Activated B cell treated with CpG ODN at 0.5 μM for 24 hours (primary cell): ENCODE measurements around the gene TMEM179B. TPM values are rescaled to one million over a fixed set of nuclear protein-coding genes. Genes with fewer than 3 reads are reported as not detected.

Experiments
- ATAC-seq: fragments of 200-7000 bp; cut with Tn5 transposase; one replicate; pipeline ENCODE4 v1.10.0; 2021; ENCODE audit warnings: low read depth, mild to moderate bottlenecking, moderate library complexity
- CTCF ChIA-PET: fragments of 350-600 bp; sonication (Branson Sonifier 250); formaldehyde crosslinking; loops from one replicate; lab custom pipeline; 2021; ENCODE audit warnings: antibody characterized with exemption; lab: Charles Lee
- POLR2A ChIA-PET: fragments of 350-600 bp; sonication (Branson Sonifier 250); formaldehyde crosslinking; loops from one replicate; lab custom pipeline; 2021; ENCODE audit warnings: antibody characterized with exemption; lab: Charles Lee
- DNase-seq: peaks from one replicate; pipeline ENCODE4 v3.0.0; 2022
- H3K27ac Mint-ChIP-seq: one replicate; pipeline ENCODE4 v1.8.0; 2020; ENCODE audit warnings: mixed read lengths
- H3K27me3 Mint-ChIP-seq: one replicate; pipeline ENCODE4 v1.8.0; 2021; ENCODE audit warnings: mixed read lengths
- H3K36me3 Mint-ChIP-seq: one replicate; pipeline ENCODE4 v1.8.0; 2021; ENCODE audit warnings: low read depth, mixed read lengths
- H3K4me1 Mint-ChIP-seq: one replicate; pipeline ENCODE4 v1.8.0; 2021; ENCODE audit warnings: mixed read lengths
- H3K4me3 Mint-ChIP-seq: one replicate; pipeline ENCODE4 v1.8.0; 2020; ENCODE audit warnings: mild to moderate bottlenecking, mixed read lengths
- H3K9me3 Mint-ChIP-seq: one replicate; pipeline ENCODE4 v1.8.0; 2020; ENCODE audit warnings: mixed read lengths
- intact Hi-C: fragments of 100-400 bp; cut with micrococcal nuclease; formaldehyde crosslinking; loops from one replicate; pipeline ENCODE4 v1.15.1; 2024
- total RNA-seq: library from RNA; stranded (reverse); gene quantifications from 2 replicates; pipeline ENCODE4 v1.2.3, GENCODE V29; 2022
- TF ChIP-seq, protein P1 (sequence below): fragments of 200-600 bp; IDR thresholded peaks from one replicate; pipeline ENCODE4 v1.8.0; 2022; ENCODE audit warnings: antibody characterized with exemption, mild to moderate bottlenecking

Gene TMEM179B
- total RNA-seq, 1 donor from 2014 or later: 47.7 TPM

DNA sequence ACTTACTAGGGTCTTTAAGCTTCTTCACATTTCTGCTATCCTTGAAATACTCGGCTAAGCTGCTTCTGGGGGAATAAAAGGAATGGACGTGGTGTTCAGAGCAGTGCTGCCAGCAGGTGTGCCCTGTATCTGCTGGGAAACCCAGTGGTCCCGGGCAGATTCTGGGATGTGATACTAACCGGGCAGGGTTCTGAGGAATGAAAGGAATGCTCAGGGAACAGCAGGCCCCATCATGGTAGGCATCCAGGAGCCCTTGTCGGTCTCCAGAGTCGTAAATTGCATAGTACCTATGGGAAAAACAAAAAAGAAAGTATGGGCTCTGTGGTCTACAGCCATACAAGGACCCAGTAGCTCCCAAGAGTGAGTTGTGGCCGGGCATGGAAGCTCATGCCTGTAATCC, 9.1 kb downstream of the TMEM179B start:
- no peak overlapping the region for H3K27ac Mint-ChIP-seq
- POLR2A ChIA-PET: interaction anchor here (0.6 to 2.5 kb wide), 10 partner anchors 9 to 1185 kb away, joined by 3 to 16 read pairs (median 4); partner anchors contain the start of genes NXF1, STX5, TEX54 and TMEM179B

GRCh38 chr11:62799486-62799885, 12.3 kb downstream of the TMEM179B start:
- DNase-seq (no peak), ATAC-seq (no peak)
- intact Hi-C loops: no loop called here
- POLR2A ChIA-PET: interaction anchor here (0.6 to 3.4 kb wide), 3 partner anchors 41 to 91 kb away, joined by 4 to 23 read pairs (median 4); partner anchors contain the start of genes HNRNPUL2 and WDR74
- H3K36me3 Mint-ChIP-seq: peaks cover 87% of the 10 kb centered on the region
- H3K27me3 Mint-ChIP-seq: no peaks in the 10 kb centered on the region
- CTCF ChIA-PET: no interaction called here
- TF ChIP-seq, protein P1, sequence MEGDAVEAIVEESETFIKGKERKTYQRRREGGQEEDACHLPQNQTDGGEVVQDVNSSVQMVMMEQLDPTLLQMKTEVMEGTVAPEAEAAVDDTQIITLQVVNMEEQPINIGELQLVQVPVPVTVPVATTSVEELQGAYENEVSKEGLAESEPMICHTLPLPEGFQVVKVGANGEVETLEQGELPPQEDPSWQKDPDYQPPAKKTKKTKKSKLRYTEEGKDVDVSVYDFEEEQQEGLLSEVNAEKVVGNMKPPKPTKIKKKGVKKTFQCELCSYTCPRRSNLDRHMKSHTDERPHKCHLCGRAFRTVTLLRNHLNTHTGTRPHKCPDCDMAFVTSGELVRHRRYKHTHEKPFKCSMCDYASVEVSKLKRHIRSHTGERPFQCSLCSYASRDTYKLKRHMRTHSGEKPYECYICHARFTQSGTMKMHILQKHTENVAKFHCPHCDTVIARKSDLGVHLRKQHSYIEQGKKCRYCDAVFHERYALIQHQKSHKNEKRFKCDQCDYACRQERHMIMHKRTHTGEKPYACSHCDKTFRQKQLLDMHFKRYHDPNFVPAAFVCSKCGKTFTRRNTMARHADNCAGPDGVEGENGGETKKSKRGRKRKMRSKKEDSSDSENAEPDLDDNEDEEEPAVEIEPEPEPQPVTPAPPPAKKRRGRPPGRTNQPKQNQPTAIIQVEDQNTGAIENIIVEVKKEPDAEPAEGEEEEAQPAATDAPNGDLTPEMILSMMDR: no peak
- no peak overlapping the region for H3K4me3 Mint-ChIP-seq
- no peak overlapping the region for H3K27ac Mint-ChIP-seq
- no peaks in the 10 kb centered on the region for H3K9me3 Mint-ChIP-seq
- peaks cover 19% of the 10 kb centered on the region for H3K4me1 Mint-ChIP-seq

More for the DNA sequence above, 9.1 kb downstream of the TMEM179B start:
- H3K4me3 Mint-ChIP-seq: no peak overlapping the region
- peaks cover 11% of the 10 kb centered on the region for H3K4me1 Mint-ChIP-seq
- CTCF ChIA-PET: interaction anchor here (2.4 kb wide), 1 partner anchor 10 kb away, joined by 7 read pairs; no protein-coding TSS in a partner anchor
- TF ChIP-seq, protein P1: no peak
- no peak for ATAC-seq
- peaks cover 82% of the 10 kb centered on the region for H3K36me3 Mint-ChIP-seq
- no peak for DNase-seq
- H3K9me3 Mint-ChIP-seq: no peaks in the 10 kb centered on the region
- H3K27me3 Mint-ChIP-seq: no peaks in the 10 kb centered on the region
- intact Hi-C loops: no loop called here

GRCh38 chr11:62801071-62801470, 13.9 kb downstream of the TMEM179B start:
- TF ChIP-seq, protein P1: no peak
- CTCF ChIA-PET: interaction anchor here (1.2 kb wide), 1 partner anchor 15 kb away, joined by 4 read pairs; no protein-coding TSS in a partner anchor
- H3K36me3 Mint-ChIP-seq: peaks cover 76% of the 10 kb centered on the region
- no peak for ATAC-seq
- H3K4me1 Mint-ChIP-seq: peaks cover 28% of the 10 kb centered on the region
- POLR2A ChIA-PET: interaction anchor here (0.5 to 3.4 kb wide), 15 partner anchors 8 to 80 kb away, joined by 3 to 23 read pairs (median 4); partner anchors contain the start of genes SLC3A2, STX5, TEX54 and TMEM179B
- no peak for DNase-seq
- H3K9me3 Mint-ChIP-seq: no peaks in the 10 kb centered on the region
- intact Hi-C loops: no loop called here
- no peak overlapping the region for H3K4me3 Mint-ChIP-seq
- H3K27me3 Mint-ChIP-seq: no peaks in the 10 kb centered on the region
- no peak overlapping the region for H3K27ac Mint-ChIP-seq

DNA sequence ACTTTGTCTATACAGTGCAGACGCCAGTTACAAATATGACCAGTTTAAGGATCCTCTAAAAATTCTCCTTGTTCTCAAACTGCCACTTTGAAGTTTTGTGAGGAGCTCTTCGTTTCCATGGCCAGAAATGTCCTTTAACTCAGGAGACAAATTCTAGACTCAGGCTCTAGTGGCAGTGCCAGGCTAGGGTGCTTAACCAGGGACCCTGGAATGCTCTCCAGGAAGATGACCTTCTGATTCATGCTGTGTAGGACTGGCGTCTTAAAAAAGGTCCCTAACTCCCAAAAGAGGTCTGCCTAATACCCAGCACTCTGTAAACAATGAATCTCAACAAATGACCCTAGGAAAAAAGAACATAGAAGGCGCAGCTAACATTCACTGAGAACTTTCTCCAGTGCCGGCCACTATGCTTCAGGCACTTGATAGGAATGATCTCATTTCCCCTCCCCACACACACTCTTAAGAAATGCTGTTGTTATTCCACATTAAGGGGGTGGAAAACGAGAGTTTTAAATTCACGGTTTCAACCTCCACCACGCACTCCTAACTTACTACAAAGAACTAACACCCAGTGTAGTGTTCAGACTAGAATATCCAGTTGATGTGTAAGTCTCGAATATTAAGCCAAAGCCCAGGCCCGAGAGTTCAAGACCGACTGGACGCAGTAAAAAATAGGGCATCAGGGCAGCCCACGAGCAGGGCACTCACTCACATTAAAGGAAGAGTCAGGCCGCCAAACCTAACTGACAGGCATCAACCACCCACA, 17.3 kb downstream of the TMEM179B start:
- peaks cover 46% of the 10 kb centered on the region for H3K36me3 Mint-ChIP-seq
- peak overlapping the region; percentile 96 for H3K4me3 Mint-ChIP-seq
- intact Hi-C loops: loop anchor here (1.0 to 2.0 kb wide), 9 partner anchors 12 to 76 kb away; partner anchors contain the start of genes POLR2G, SLC3A2, TAF6L and TMEM179B
- TF ChIP-seq, protein P1: no peak
- peak; percentile 13 for ATAC-seq
- DNase-seq: no peak
- CTCF ChIA-PET: no interaction called here
- no peaks in the 10 kb centered on the region for H3K9me3 Mint-ChIP-seq
- POLR2A ChIA-PET: interaction anchor here (0.6 to 5.5 kb wide), 14 partner anchors 10 to 140 kb away, joined by 3 to 123 read pairs (median 8); partner anchors contain the start of genes C11orf98, CSKMT, HNRNPUL2 and POLR2G
- H3K27ac Mint-ChIP-seq: peak overlapping the region; percentile 86
- no peaks in the 10 kb centered on the region for H3K27me3 Mint-ChIP-seq
- H3K4me1 Mint-ChIP-seq: peaks cover 36% of the 10 kb centered on the region
